ENCODE data around the gene ZNF446.

ZNF446 gene

DNA sequence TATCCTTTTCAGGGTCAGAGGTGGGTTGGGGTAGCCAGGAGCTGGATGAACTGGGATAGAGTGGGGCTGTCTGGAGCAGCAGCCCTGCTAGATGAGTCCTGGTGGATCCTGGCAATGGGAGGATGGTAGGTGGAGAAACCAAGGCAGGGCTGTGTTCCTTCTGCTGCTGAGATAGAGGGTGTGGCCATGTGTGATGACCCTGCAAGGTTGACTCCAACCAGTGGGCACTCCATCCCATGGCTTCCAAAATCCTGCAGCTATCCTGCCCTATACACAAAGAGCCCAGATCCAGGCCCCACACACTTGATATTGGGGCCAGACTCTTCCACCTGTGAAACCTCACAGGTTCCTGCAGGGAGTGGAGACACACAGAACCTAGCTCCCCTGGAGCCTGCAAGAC, 2.4 kb upstream of the ZNF446 start:
- in situ Hi-C loops (cut with HindIII; ENCODE audit: low sequenced_read_pairs): no loop called here
- TF ChIP-seq, protein P1, sequence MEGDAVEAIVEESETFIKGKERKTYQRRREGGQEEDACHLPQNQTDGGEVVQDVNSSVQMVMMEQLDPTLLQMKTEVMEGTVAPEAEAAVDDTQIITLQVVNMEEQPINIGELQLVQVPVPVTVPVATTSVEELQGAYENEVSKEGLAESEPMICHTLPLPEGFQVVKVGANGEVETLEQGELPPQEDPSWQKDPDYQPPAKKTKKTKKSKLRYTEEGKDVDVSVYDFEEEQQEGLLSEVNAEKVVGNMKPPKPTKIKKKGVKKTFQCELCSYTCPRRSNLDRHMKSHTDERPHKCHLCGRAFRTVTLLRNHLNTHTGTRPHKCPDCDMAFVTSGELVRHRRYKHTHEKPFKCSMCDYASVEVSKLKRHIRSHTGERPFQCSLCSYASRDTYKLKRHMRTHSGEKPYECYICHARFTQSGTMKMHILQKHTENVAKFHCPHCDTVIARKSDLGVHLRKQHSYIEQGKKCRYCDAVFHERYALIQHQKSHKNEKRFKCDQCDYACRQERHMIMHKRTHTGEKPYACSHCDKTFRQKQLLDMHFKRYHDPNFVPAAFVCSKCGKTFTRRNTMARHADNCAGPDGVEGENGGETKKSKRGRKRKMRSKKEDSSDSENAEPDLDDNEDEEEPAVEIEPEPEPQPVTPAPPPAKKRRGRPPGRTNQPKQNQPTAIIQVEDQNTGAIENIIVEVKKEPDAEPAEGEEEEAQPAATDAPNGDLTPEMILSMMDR (IDR thresholded peaks at IDR 0.05; ENCODE audit: low read depth, low read length, missing control alignments): no peak
- DNase-seq (ENCODE audit: low read depth): no peak
- no peak overlapping the region for H3K4me3 ChIP-seq (ENCODE audit: low read depth, low read length)

DNA sequence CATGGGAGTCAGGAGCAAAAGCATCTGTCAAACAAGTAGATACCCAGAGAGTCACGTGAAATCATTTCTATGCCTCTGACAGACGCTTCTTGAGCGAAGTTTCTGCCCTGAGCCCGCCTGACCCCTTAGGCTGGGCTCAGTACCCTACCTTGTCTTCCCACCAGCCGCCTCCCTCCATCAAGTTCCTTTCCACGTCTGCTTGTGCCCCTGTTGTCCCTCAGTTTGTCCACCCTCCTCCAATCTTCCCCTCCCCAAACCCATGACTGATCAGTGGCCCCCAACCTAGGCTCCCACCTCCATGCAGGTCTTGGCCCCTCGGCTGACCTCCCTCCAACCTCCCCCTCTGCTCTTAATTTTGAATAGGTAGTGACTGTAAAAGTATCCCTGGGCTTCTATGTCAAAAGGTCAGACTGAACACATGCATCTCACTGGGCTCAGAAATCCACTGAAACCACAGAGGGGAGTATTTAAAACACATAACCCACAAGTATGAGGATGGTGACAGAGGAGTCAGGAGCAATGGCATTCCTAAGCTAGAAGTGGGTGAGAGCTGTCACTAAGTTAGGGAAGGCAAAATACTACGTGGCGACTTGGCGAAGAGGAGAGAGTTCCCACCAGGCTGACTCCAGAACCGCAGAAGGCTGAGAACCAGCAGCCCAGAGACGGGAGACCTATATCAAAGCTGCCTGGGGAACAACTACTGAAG, 1.7 kb upstream of the ZNF446 start:
- DNase-seq (ENCODE audit: low read depth): peak; percentile 29
- in situ Hi-C loops (cut with HindIII; ENCODE audit: low sequenced_read_pairs): no loop called here
- TF ChIP-seq, protein P1 (IDR thresholded peaks at IDR 0.05; ENCODE audit: low read depth, low read length, missing control alignments): no peak
- H3K4me3 ChIP-seq (ENCODE audit: low read depth, low read length): no peak overlapping the region

DNA sequence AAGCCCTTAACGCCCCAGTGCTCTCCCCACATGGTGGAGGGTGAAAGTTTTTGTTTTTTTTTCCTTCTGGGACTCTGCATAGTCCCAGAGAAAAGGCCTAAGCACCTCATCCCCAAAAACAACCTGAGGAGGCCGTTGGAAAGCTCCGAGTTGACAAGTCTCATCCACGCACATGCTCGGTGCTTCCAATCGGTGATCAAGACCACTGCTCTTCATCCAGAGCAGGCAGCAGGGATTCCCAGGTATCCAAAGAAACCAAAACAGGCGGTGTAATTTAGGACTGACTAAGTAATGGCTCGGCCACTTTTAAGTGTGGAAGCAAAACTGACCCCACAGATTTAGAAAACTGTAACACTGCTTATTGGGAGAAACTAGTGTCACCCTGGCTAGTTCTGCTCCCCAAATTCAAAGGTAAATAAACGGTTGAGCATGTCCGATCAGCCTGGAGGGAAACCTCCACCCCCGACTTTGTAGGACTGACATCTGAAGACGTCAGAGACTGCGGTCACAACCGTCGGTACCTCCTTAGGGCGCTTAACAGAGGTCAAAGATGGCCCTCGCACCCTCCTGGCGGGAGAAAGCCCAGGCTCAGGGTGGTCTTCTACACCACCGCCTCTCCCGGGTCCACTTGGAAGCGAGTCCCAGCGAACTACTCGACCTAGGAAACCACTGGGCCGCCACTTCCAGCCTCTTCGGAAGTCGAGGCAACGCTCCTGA, 997 bp upstream of the ZNF446 start:
- in situ Hi-C loops (cut with HindIII; ENCODE audit: low sequenced_read_pairs): no loop called here
- TF ChIP-seq, protein P1 (IDR thresholded peaks at IDR 0.05; ENCODE audit: low read depth, low read length, missing control alignments): no peak
- DNase-seq (ENCODE audit: low read depth): no peak
- H3K4me3 ChIP-seq (ENCODE audit: low read depth, low read length): peak overlapping the region; percentile 52

DNA sequence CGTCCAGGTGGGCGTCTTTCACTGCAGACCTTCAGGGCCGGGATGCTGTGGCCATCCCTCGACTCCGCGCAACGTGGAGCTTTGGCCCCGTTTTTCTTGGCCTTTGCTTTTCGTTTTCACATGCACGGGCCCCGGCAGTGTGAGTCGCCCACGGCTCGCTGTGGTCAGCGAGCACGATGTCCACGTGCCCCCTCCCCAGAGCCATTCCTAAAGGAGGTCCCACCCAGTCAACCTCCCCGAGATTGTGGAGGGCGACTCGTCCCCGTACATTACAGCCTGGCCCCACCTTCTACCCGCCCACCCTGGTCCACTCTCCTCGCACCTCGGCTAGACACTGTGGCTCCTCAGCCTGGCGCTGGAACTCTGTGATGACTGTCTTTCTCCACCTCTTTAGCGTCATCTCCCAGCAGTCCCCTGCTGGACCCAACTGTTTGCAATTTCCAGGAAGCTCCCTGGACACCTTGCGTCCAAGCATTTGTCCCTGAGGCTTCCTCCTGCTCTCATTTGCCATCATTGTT, 405 bp downstream of the ZNF446 start:
- DNase-seq (ENCODE audit: low read depth): no peak

DNA sequence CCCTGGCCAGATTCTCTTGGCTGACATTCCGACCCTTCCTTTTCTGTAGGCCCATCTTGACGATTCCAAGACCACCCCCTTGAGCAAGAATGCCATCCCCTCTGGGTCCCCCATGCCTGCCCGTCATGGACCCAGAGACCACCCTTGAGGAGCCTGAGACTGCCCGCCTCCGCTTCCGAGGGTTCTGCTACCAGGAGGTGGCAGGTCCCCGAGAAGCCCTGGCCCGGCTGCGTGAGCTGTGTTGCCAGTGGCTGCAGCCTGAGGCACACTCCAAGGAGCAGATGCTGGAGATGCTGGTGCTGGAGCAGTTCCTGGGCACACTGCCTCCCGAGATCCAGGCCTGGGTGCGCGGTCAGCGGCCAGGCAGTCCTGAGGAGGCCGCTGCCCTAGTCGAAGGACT, 978 bp downstream of the ZNF446 start:
- H3K4me3 ChIP-seq (ENCODE audit: low read depth, low read length): no peak overlapping the region
- TF ChIP-seq, protein P1 (IDR thresholded peaks at IDR 0.05; ENCODE audit: low read depth, low read length, missing control alignments): no peak
- no peak for DNase-seq (ENCODE audit: low read depth)
- in situ Hi-C loops (cut with HindIII; ENCODE audit: low sequenced_read_pairs): no loop called here

More for the DNA sequence above, 405 bp downstream of the ZNF446 start:
- TF ChIP-seq, protein P1 (IDR thresholded peaks at IDR 0.05; ENCODE audit: low read depth, low read length, missing control alignments): no peak
- peak overlapping the region; percentile 52 for H3K4me3 ChIP-seq (ENCODE audit: low read depth, low read length)
- in situ Hi-C loops (cut with HindIII; ENCODE audit: low sequenced_read_pairs): no loop called here

DNA sequence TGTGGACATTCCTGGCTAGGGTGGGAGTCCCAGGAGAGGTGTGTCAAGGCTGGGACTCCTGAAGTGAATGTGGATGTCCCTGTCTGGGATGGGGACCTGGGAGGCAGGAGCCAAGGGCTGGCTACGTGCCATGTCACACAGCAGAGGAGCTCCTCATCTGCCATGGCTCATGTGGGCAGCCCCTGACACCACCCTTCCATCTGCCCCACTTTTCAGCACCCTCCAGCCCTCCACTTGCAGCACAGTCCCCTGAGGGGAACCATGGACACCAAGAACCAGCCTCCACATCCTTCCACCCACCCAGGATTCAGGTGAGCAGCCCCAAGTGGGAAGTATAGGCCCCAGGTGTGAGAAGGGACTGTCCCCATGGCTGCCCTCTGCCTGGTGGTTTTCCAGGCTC, 1.7 kb downstream of the ZNF446 start:
- in situ Hi-C loops (cut with HindIII; ENCODE audit: low sequenced_read_pairs): no loop called here
- TF ChIP-seq, protein P1 (IDR thresholded peaks at IDR 0.05; ENCODE audit: low read depth, low read length, missing control alignments): no peak
- H3K4me3 ChIP-seq (ENCODE audit: low read depth, low read length): no peak overlapping the region
- no peak for DNase-seq (ENCODE audit: low read depth)

Data from astrocyte of the cerebellum (primary cell).